ENCODE data around the gene OR2T33.
A peak's percentile ranks its signal among the peaks of the same experiment; 100 is the strongest.
"Not testable (repeated sequence)": the region's sequence is repeated elsewhere in the genome, so short reads cannot be mapped to it uniquely, and the experiment has no call there.

The OR2T33 gene

GRCh38 chr1:248277876-248278275, at the start of gene OR2T33:
Gene OR2T33 (minus strand): TSS chr1:248277976. CDS start chr1:248273814, 4,162 bp downstream.
- no peak for DNase-seq

- DNase-seq, result no peak
These were observed 46.7 kb upstream of the OR2T33 start, which contains the start of gene OR2M7 for GRCh38 chr1:248324468-248324867. Gene OR2M7 (minus strand): TSS chr1:248324568. CDS start chr1:248324568, 0 bp downstream.

GRCh38 chr1:248316796-248317195, 39.0 kb upstream of the OR2T33 start:
- no peak for DNase-seq

- not testable (repeated sequence) for DNase-seq
These were observed 29.0 kb upstream of the OR2T33 start for GRCh38 chr1:248306740-248307139.

- DNase-seq, result no peak
These were observed 28.3 kb upstream of the OR2T33 start for GRCh38 chr1:248306103-248306502.

- not testable (repeated sequence) for DNase-seq
These were observed 27.9 kb upstream of the OR2T33 start for GRCh38 chr1:248305672-248306071.

GRCh38 chr1:248303324-248303723, 25.5 kb upstream of the OR2T33 start, which contains the start of gene OR2T12:
Gene OR2T12 (minus strand): TSS chr1:248303424. CDS start chr1:248295578, 7,846 bp downstream.
- no peak for DNase-seq

GRCh38 chr1:248288391-248288790, 10.6 kb upstream of the OR2T33 start:
- no peak for DNase-seq

- DNase-seq, result not testable (repeated sequence)
These were observed 4.6 kb downstream of the OR2T33 start for GRCh38 chr1:248273225-248273624.

- no peak for DNase-seq
These were observed 9.6 kb downstream of the OR2T33 start for GRCh38 chr1:248268178-248268577.

GRCh38 chr1:248259309-248259708, 18.5 kb downstream of the OR2T33 start:
- DNase-seq, result not testable (repeated sequence)

- peak in 1 of 2 experiments; percentile 1 for DNase-seq
These were observed 34.6 kb downstream of the OR2T33 start for GRCh38 chr1:248243204-248243603.

GRCh38 chr1:248239478-248239877, 38.3 kb downstream of the OR2T33 start:
- no peak for DNase-seq

GRCh38 chr1:248231117-248231516, 46.7 kb downstream of the OR2T33 start, which contains the start of gene OR2M4:
Gene OR2M4 (plus strand): TSS chr1:248231417. CDS start chr1:248238929, 7,512 bp downstream.
- DNase-seq, result no peak

GRCh38 chr1:248229360-248229908, 48.3 kb downstream of the OR2T33 start:
- no peak for DNase-seq

GRCh38 chr1:248225537-248225936, 52.2 kb downstream of the OR2T33 start:
- no peak for DNase-seq

All from activated CD4-positive, alpha-beta T cell treated with anti-CD3 and anti-CD28 coated beads, Interleukin-2, amount 50 U/mL, for 4 hours (primary cell).